PC-3 (cell line): ENCODE measurements around the gene DEPP1. TPM values are rescaled to one million over a fixed set of nuclear protein-coding genes. Genes with fewer than 3 reads are reported as not detected.

Source experiments
- ATAC-seq: fragments of 200-7000 bp; cut with Tn5 transposase; 2 replicates; pipeline ENCODE4 v1.9.1; 2020; ENCODE audit warnings: mild to moderate bottlenecking, moderate library complexity
- BruUV-seq: library from RNA; stranded (reverse); fragments of 400-500 nt; replicated peaks from 2 replicates; lab custom pipeline; 2021; lab: Mats Ljungman, UMichigan
- CTCF ChIA-PET: fragments of 300-600 bp; sonication (Branson Sonifier 250); formaldehyde crosslinking; loops from one replicate; lab custom pipeline; 2022; ENCODE audit warnings: antibody characterized with exemption; lab: Charles Lee
- POLR2A ChIA-PET: fragments of 300-600 bp; sonication (Branson Sonifier 250); formaldehyde crosslinking; loops from one replicate; lab custom pipeline; 2022; ENCODE audit warnings: antibody characterized with exemption; ENCODE audit not compliant: unreplicated experiment; lab: Charles Lee
- DNase-seq: peaks from one replicate; pipeline ENCODE4 v3.0.0-alpha.2; 2015
- H2AFZ ChIP-seq: fragments of 300-600 bp; sonication (generic); 2 replicates; pipeline ENCODE4 v1.6.0; 2016; ENCODE audit warnings: antibody characterized with exemption, low read length
- H3F3A ChIP-seq: fragments of 300-600 bp; sonication (generic); one replicate; pipeline ENCODE4 v1.6.0; 2017; ENCODE audit warnings: antibody characterized with exemption, low read length, control low read depth, mild to moderate bottlenecking; ENCODE audit not compliant: unreplicated experiment
- H3K27ac ChIP-seq: fragments of 300-600 bp; sonication (generic); 2 replicates; pipeline ENCODE4 v1.5.1; 2016; ENCODE audit warnings: mild to moderate bottlenecking, low read length
- H3K27me3 ChIP-seq: fragments of 300-600 bp; sonication (generic); 2 replicates; pipeline ENCODE4 v1.6.1; 2016; ENCODE audit warnings: low read length, mixed read lengths
- H3K36me3 ChIP-seq: fragments of 300-600 bp; sonication (generic); 2 replicates; pipeline ENCODE4 v1.6.1; 2016; ENCODE audit warnings: low read depth, mixed run types, low read length, mixed read lengths
- H3K4me1 ChIP-seq: fragments of 300-600 bp; sonication (generic); 2 replicates; pipeline ENCODE4 v1.5.1; 2016; ENCODE audit warnings: low read length; ENCODE audit not compliant: insufficient read depth
- H3K4me2 ChIP-seq: fragments of 300-600 bp; sonication (generic); 2 replicates; pipeline ENCODE4 v1.6.0; 2016; ENCODE audit warnings: low read length
- H3K4me3 ChIP-seq: fragments of 300-600 bp; sonication (generic); 2 replicates; pipeline ENCODE4 v1.5.1; 2016; ENCODE audit warnings: mild to moderate bottlenecking, low read length, mixed read lengths
- H3K79me2 ChIP-seq: fragments of 300-600 bp; sonication (generic); 2 replicates; pipeline ENCODE4 v1.6.1; 2017; ENCODE audit warnings: low read length, mixed read lengths
- H3K9ac ChIP-seq: fragments of 300-600 bp; sonication (generic); 2 replicates; pipeline ENCODE4 v1.6.0; 2016; ENCODE audit warnings: mild to moderate bottlenecking, low read length
- H3K9me2 ChIP-seq: fragments of 300-600 bp; sonication (generic); replicated peaks from 2 replicates; pipeline ENCODE4 v1.6.1; 2016; ENCODE audit warnings: mixed run types, low read length, mixed read lengths
- H3K9me3 ChIP-seq: fragments of 300-600 bp; sonication (generic); 2 replicates; pipeline ENCODE4 v1.6.1; 2016; ENCODE audit warnings: low read length, mixed read lengths
- H4K20me1 ChIP-seq: fragments of 300-600 bp; sonication (generic); 2 replicates; pipeline ENCODE4 v1.6.1; 2016; ENCODE audit warnings: low read length, mixed read lengths
- EZH2 ChIP-seq: fragments of 300-600 bp; sonication (generic); IDR thresholded peaks from one replicate; pipeline ENCODE4 v1.6.1; 2017; ENCODE audit warnings: antibody characterized with exemption, mild to moderate bottlenecking, low read length; ENCODE audit not compliant: unreplicated experiment
- EZH2phosphoT487 ChIP-seq: fragments of 300-600 bp; sonication (generic); IDR thresholded peaks from 2 replicates; pipeline ENCODE4 v1.6.1; 2018; ENCODE audit warnings: mild to moderate bottlenecking, antibody characterized with exemption, low read length, borderline replicate concordance
- intact Hi-C: fragments of 100-400 bp; cut with micrococcal nuclease; formaldehyde crosslinking; loops from 2 replicates; pipeline ENCODE4 v1.9.0; 2023
- total RNA-seq: library from RNA; depleted of rRNA; stranded (reverse); fragments of >200 nt; gene quantifications from 2 replicates; pipeline ENCODE4 v1.2.3, GENCODE V29; 2014
- TF ChIP-seq, protein P1 (sequence below): fragments of 300-600 bp; sonication (generic); conservative IDR thresholded peaks from 2 replicates; pipeline ENCODE4 v1.5.1; 2017; ENCODE audit warnings: antibody characterized with exemption, low read depth, mild to moderate bottlenecking, low read length

Gene DEPP1
- total RNA-seq, 1 experiment from 2014 or later = 9.0 TPM

DNA sequence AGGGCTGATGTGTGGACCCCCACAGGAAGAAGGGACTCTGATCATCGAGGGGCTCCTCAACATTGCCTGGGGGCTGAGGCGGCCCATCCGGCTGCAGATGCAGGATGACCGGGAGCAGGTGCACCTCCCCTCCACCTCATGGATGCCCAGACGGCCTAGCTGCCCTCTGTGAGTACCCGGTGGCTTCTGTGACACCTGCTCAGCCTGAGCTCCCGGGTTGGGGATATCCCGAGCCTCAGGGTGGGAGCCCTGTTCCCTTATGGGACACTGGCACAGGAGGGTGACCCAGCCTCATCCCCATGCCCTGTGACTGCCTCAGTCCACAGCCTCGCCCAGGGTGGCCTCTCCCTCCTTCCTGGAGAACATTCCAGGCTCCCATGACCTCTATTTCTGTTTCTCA is 3.9 kb upstream of the DEPP1 start:
- Histone ChIP-seq H2AFZ (no peak overlapping the region), H3K9me3 (no peaks in the 10 kb centered on the region), H3K27me3 (no peaks in the 10 kb centered on the region), H3K36me3 (no peaks in the 10 kb centered on the region), H3K27ac (peak overlapping the region; percentile 98), H3K9me2 (no peaks in the 10 kb centered on the region), H3K79me2 (0 out of 2 replicates have a peak, but pooled peaks cover 10% of the 10 kb centered on the region), H3K9ac (peak overlapping the region; percentile 12; the same call in 1 of the 2 replicates), H3F3A (peaks cover 5% of the 10 kb centered on the region), H3K4me3 (no peak overlapping the region), H3K4me2 (peak overlapping the region; percentile 77), H4K20me1 (no peaks in the 10 kb centered on the region), H3K4me1 (peaks cover 56% of the 10 kb centered on the region)
- BruUV-seq = no TSS peak
- ChIA-PET POLR2A (no interaction called here), CTCF (interaction anchor here (0.6 to 1.4 kb wide), 2 partner anchors 19 to 50 kb away, joined by 4 to 8 read pairs; no protein-coding TSS in a partner anchor)
- DNase-seq (no peak), ATAC-seq (no peak)
- TF ChIP-seq EZH2phosphoT487 = no peak
- intact Hi-C loops = loop anchor here (1.0 kb wide), 1 partner anchor 18 kb away; the partner anchor contains the start of gene ZNF22

DNA sequence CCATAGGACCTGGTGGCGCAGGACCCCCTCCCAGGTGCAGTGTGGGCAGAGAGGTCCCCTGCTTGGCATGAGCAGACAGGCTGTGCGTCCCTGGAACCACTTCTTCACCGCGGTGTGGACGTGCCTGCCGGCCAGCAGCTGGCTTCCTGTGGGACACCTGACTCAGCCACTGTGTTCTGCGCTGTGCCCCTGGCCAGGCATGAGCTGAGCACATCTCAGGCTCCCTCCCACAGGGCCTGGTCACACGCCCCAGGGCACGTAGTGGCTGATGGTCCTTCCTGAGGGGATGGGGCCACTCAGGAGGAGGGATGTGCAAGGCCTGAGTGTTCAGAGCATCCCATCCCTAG is 3.5 kb upstream of the DEPP1 start:
- Histone ChIP-seq H3F3A (peaks cover 5% of the 10 kb centered on the region), H3K36me3 (no peaks in the 10 kb centered on the region), H3K9ac (peak overlapping the region; percentile 83), H3K27me3 (no peaks in the 10 kb centered on the region), H3K9me3 (no peaks in the 10 kb centered on the region), H3K4me1 (peaks cover 56% of the 10 kb centered on the region), H3K4me2 (peak overlapping the region; percentile 77), H4K20me1 (no peaks in the 10 kb centered on the region), H2AFZ (peak overlapping the region; percentile 60), H3K79me2 (0 out of 2 replicates have a peak, but pooled peaks cover 13% of the 10 kb centered on the region), H3K9me2 (no peaks in the 10 kb centered on the region), H3K4me3 (peak overlapping the region; percentile 16; the same call in 1 of the 2 replicates), H3K27ac (peak overlapping the region; percentile 98)
- BruUV-seq = no TSS peak
- POLR2A ChIA-PET = no interaction called here
- DNase-seq (peak; percentile 93), ATAC-seq (peak; percentile 67)
- TF ChIP-seq, protein P1, sequence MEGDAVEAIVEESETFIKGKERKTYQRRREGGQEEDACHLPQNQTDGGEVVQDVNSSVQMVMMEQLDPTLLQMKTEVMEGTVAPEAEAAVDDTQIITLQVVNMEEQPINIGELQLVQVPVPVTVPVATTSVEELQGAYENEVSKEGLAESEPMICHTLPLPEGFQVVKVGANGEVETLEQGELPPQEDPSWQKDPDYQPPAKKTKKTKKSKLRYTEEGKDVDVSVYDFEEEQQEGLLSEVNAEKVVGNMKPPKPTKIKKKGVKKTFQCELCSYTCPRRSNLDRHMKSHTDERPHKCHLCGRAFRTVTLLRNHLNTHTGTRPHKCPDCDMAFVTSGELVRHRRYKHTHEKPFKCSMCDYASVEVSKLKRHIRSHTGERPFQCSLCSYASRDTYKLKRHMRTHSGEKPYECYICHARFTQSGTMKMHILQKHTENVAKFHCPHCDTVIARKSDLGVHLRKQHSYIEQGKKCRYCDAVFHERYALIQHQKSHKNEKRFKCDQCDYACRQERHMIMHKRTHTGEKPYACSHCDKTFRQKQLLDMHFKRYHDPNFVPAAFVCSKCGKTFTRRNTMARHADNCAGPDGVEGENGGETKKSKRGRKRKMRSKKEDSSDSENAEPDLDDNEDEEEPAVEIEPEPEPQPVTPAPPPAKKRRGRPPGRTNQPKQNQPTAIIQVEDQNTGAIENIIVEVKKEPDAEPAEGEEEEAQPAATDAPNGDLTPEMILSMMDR = no peak
- TF ChIP-seq EZH2 = no peak
- TF ChIP-seq EZH2phosphoT487 = no peak
- CTCF ChIA-PET = interaction anchor here (0.6 to 1.4 kb wide), 2 partner anchors 19 to 49 kb away, joined by 4 to 8 read pairs; no protein-coding TSS in a partner anchor
- intact Hi-C loops = loop anchor here (1.0 kb wide), 1 partner anchor 18 kb away; the partner anchor contains the start of gene ZNF22

DNA sequence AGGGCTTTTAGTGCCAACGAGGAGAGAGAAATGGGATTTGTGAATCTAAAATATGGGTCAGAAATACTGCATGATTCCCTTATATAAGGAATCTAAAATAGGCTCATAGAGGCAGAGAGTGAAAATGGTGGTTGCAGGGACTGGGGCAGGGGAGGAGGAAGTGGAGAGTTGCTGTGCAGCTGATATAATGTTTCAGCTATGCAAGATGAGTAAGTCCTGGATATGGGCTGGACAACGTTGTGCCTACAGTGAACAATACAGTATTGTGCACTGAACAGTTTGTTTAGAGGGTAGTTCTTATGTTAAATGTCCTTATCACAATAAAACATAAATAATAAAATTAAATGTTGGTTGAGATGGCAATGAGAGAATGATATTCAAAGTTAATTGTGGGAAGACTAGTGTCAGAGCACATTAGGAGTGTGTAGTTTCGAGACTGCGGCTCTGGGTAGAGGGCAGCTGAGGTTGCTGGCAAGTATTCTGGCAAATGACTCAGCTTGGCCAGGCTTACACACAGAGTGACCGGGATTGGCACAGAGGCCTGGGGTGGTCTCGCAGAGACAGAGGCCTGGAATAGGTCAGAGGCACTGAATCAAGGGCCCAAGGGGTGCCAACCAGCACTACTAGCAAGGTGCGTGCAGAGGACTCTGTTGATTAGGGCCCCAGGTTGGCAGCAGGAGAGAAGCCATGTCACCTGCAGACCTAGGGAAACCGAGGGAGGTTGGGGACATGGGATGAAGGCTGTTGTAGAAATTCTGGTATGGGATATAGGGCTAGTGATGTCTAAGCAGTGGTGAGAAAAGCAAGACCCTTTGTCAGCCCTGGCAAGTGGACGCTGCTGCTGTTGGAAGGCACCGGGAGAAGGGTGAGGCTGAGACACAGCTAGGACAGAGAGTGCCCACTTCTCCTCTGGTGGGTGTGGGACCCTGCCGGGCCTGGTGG is 2.8 kb upstream of the DEPP1 start:
- POLR2A ChIA-PET = interaction anchor here (0.6 to 1.5 kb wide), 3 partner anchors 13 to 340 kb away, joined by 5 to 8 read pairs (median 7); partner anchors contain the start of gene ZNF22
- DNase-seq (peak; percentile 92), ATAC-seq (peak; percentile 77)
- peaks cover 57% of the 10 kb centered on the region for H3K4me1 ChIP-seq
- no peaks in the 10 kb centered on the region for H3K9me3 ChIP-seq
- peak overlapping the region; percentile 98 for H3K27ac ChIP-seq
- peaks cover 5% of the 10 kb centered on the region for H3F3A ChIP-seq
- no peak for TF ChIP-seq EZH2
- no peak for TF ChIP-seq EZH2phosphoT487
- TF ChIP-seq, protein P1 = peak; percentile 27; the same call in 1 of the 2 replicates
- H4K20me1 ChIP-seq = no peaks in the 10 kb centered on the region
- peak overlapping the region; percentile 77 for H3K4me2 ChIP-seq
- no peaks in the 10 kb centered on the region for H3K27me3 ChIP-seq
- H3K9ac ChIP-seq = peak overlapping the region; percentile 83
- intact Hi-C loops = loop anchor here (1.0 kb wide), 1 partner anchor 19 kb away; the partner anchor contains the start of gene ZNF22
- CTCF ChIA-PET = interaction anchor here (1.4 kb wide), 1 partner anchor 20 kb away, joined by 8 read pairs; no protein-coding TSS in a partner anchor
- H2AFZ ChIP-seq = peak overlapping the region; percentile 60
- H3K4me3 ChIP-seq = peak overlapping the region; percentile 16; the same call in 1 of the 2 replicates
- no peaks in the 10 kb centered on the region for H3K36me3 ChIP-seq
- no peaks in the 10 kb centered on the region for H3K9me2 ChIP-seq
- H3K79me2 ChIP-seq = 0 out of 2 replicates have a peak, but pooled peaks cover 19% of the 10 kb centered on the region
- TSS peak; percentile 60 for BruUV-seq
